BLaER1 treated with 17β-estradiol and CSF1 and Interleukin-3, amounts not matched to agents 10 nM and 100 nM (cell line): ENCODE measurements around the gene RBMS1.

Experiments used
- H3K27ac ChIP-seq, 11 experiments: shearing (Covaris generic); formaldehyde crosslinking; 2 replicates each; pipeline ENCODE4 v1.8.1; 2022
- H3K27me3 ChIP-seq, 11 experiments: shearing (Covaris generic); formaldehyde crosslinking; 2 replicates each; pipeline ENCODE4 v1.8.1; 2022
- H3K36me3 ChIP-seq, 11 experiments: shearing (Covaris generic); formaldehyde crosslinking; 2 replicates each; pipeline ENCODE4 v1.8.1; 2022
- H3K4me1 ChIP-seq, 10 experiments: shearing (Covaris generic); formaldehyde crosslinking; 2 replicates each; pipeline ENCODE4 v1.8.1; 2022
- H3K4me2 ChIP-seq, 11 experiments: shearing (Covaris generic); formaldehyde crosslinking; 2 replicates each; pipeline ENCODE4 v1.8.1; 2022
- H3K4me3 ChIP-seq, 10 experiments: shearing (Covaris generic); formaldehyde crosslinking; 2 replicates each; pipeline ENCODE4 v1.8.1; 2022
- H3K9ac ChIP-seq, 11 experiments: shearing (Covaris generic); formaldehyde crosslinking; 2 replicates each; pipeline ENCODE4 v1.8.1; 2022
- H3K9me3 ChIP-seq, 11 experiments: shearing (Covaris generic); formaldehyde crosslinking; replicated peaks in 1 of 11; 2 replicates each; pipeline ENCODE4 v1.8.1; 2022
- H4K20me1 ChIP-seq, 11 experiments: shearing (Covaris generic); formaldehyde crosslinking; 2 replicates each; pipeline ENCODE4 v1.8.1; 2022
- Cebpa-rat ChIP-seq, 11 experiments: shearing (Covaris generic); IDR thresholded peaks; 2 replicates each; pipeline ENCODE4 v1.8.1; 2022

RBMS1 gene

DNA sequence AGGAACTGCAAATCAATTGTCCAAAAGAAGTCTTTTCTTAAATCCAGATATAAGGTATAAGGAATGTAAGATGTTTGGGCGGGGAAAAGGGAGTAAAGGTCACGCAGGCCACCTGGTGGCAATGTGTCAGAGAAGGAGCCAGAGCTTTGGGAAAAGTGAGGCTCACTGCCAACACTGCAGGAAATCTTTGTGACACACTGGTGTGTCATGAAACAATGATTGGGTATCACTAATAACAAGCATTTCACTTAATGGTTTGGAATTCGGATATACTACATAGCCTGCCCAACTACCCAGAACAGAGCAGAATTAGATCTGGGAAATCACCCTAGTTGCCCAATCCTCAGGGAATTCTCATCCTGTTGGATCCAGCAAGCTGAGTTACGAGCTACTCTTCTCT is 61.0 kb downstream of the RBMS1 start:
- no peaks in the 10 kb centered on the region for H3K36me3 ChIP-seq
- TF ChIP-seq Cebpa-rat (IDR thresholded peaks at IDR 0.05) = no peak
- no peak overlapping the region for H3K4me3 ChIP-seq
- H3K27ac ChIP-seq = no peak overlapping the region
- H4K20me1 ChIP-seq = no peaks in the 10 kb centered on the region
- H3K27me3 ChIP-seq = no peaks in the 10 kb centered on the region
- H3K4me1 ChIP-seq = peaks cover 13 to 43% (median 16%) of the 10 kb centered on the region in 10 experiments
- H3K9ac ChIP-seq = no peak overlapping the region
- H3K4me2 ChIP-seq = no peak overlapping the region
- H3K9me3 ChIP-seq = peaks cover 7 to 14% (median 8%) of the 10 kb centered on the region in 11 experiments; a peak in 19 of 22 replicates

DNA sequence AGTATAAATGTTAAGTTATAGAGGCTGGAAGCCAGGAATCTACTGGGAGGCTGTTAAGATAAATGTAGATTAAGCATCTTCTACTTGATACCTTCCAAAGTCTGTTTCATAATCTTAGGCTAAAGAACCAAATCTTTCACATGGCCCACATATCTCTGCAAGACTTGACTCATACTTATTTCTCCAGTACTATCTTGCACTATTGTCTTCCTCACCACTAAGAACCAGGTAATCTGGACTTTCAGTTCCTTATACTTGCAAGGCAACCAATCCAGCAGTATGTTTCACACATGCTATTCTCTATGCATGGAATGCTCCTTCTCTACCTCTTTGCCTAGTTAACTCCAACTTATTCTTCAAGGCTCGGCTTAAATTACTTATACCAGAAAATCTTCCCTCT is 62.2 kb downstream of the RBMS1 start:
- no peaks in the 10 kb centered on the region for H4K20me1 ChIP-seq
- H3K4me2 ChIP-seq = peak overlapping the region in 3 of 11 experiments; percentile 27 to 41 (median 33); a peak in 3 of 22 replicates
- H3K4me1 ChIP-seq = peaks cover 20 to 53% (median 28%) of the 10 kb centered on the region in 10 experiments
- no peaks in the 10 kb centered on the region for H3K36me3 ChIP-seq
- H3K27me3 ChIP-seq = no peaks in the 10 kb centered on the region
- H3K9me3 ChIP-seq = peaks cover 7 to 14% (median 8%) of the 10 kb centered on the region in 11 experiments; a peak in 19 of 22 replicates
- H3K9ac ChIP-seq = no peak overlapping the region
- H3K4me3 ChIP-seq = no peak overlapping the region
- TF ChIP-seq Cebpa-rat (IDR thresholded peaks at IDR 0.05) = 0 out of 22 replicates have a peak, but pooled peaks of 1 of the 11 experiments have one; percentile 16
- H3K27ac ChIP-seq = peak overlapping the region in 2 of 11 experiments; percentile 35 to 41; a peak in 3 of 22 replicates

DNA sequence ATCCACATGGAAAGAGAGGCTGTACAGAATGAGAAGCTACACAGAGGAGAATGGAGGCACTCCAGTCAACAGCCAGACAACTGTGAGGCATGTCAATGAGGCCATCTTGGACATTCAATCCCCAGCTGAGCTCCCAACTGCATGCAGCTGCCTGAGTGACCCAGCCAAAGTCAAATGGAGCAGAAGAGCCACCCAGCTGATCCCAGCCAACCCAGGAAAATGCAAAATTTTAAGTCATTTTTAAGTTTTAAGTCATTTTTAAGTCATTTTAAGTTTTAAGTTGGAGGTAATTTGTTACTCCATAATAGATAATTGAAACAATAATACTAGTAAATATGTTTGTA is 63.6 kb downstream of the RBMS1 start:
- Histone ChIP-seq H3K4me1 (peaks cover 24 to 63% (median 35%) of the 10 kb centered on the region in 10 experiments), H3K27me3 (no peaks in the 10 kb centered on the region), H3K27ac (peak overlapping the region in 5 of 11 experiments; percentile 0 to 82 (median 7); a peak in 4 of 22 replicates), H3K4me3 (no peak overlapping the region), H3K36me3 (no peaks in the 10 kb centered on the region), H3K9ac (no peak overlapping the region), H4K20me1 (no peaks in the 10 kb centered on the region), H3K9me3 (peaks cover 7 to 14% (median 8%) of the 10 kb centered on the region in 11 experiments; a peak in 19 of 22 replicates), H3K4me2 (no peak overlapping the region)
- TF ChIP-seq Cebpa-rat (IDR thresholded peaks at IDR 0.05) = no peak

DNA sequence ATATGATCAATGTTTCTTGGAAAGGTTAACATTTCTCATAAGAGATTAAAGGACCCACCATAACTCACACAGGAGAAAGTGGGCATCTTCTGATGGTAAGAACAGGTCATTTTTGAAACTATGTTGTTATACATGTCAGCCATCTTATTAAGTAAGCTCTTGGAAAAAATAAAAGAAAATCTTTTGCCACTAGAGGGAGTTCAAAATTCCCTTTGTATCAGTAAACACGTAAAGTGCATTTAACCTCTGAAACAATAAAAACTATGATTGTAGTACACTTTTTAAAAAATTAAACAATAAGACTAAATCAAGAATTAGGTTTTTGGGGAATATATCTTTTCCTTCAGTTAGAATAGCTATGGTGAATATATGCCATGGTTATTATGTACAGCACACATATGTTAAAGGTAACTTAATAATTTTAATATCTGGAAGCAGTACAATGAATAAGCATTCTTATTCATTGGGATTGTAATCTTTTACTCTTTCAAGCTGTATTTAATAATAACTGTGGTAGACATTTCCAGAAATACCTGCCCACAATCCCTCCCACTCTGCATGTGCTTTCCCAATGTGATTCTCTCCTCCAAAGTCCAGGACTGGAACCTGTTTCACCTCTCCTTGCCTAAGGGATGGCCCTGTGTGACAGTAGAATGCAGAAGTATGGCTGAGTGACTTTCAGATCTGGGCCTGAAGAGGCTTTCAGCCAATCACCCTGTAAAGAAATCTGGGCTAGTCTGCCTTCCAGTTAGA is 64.2 kb downstream of the RBMS1 start:
- H3K4me2 ChIP-seq = peak overlapping the region; percentile 57 to 92 (median 71); a peak in 16 of 22 replicates
- H3K27me3 ChIP-seq = no peaks in the 10 kb centered on the region
- no peak for TF ChIP-seq Cebpa-rat (IDR thresholded peaks at IDR 0.05)
- peak overlapping the region in 10 of 11 experiments; percentile 62 to 82 (median 79); a peak in 19 of 22 replicates for H3K27ac ChIP-seq
- peak overlapping the region in 1 of 11 experiments; percentile 33; a peak in 1 of 22 replicates for H3K9ac ChIP-seq
- no peak overlapping the region for H3K4me3 ChIP-seq
- H3K4me1 ChIP-seq = peaks cover 24 to 63% (median 35%) of the 10 kb centered on the region in 10 experiments
- no peaks in the 10 kb centered on the region for H4K20me1 ChIP-seq
- H3K36me3 ChIP-seq = no peaks in the 10 kb centered on the region
- peaks cover 7 to 14% (median 8%) of the 10 kb centered on the region in 11 experiments; a peak in 19 of 22 replicates for H3K9me3 ChIP-seq

DNA sequence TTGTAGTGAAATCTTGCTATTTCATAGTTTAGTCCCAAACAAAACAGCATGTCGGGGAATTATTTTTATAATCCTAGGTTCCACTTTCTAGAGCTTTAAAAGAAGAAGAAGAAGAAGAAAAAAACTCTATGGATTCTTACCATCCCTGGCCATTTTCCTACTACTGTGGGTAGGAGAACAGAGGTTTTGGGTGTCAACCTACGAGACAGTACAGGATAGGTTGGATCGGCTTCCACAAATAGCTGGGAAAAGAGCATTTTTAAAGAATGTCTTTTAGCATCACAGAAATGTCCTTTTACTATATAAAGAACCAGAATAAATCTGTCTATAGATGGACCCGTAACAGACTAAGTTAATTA is 65.2 kb downstream of the RBMS1 start:
- no peaks in the 10 kb centered on the region for H3K36me3 ChIP-seq
- peak overlapping the region; percentile 57 to 92 (median 71) for H3K4me2 ChIP-seq
- H3K27me3 ChIP-seq = no peaks in the 10 kb centered on the region
- TF ChIP-seq Cebpa-rat (IDR thresholded peaks at IDR 0.05) = no peak
- H3K4me3 ChIP-seq = peak overlapping the region in 8 of 10 experiments; percentile 13 to 54 (median 34); a peak in 9 of 20 replicates
- H3K4me1 ChIP-seq = peaks cover 24 to 57% (median 35%) of the 10 kb centered on the region in 10 experiments
- H4K20me1 ChIP-seq = no peaks in the 10 kb centered on the region
- H3K9me3 ChIP-seq = peaks cover 7 to 14% (median 8%) of the 10 kb centered on the region in 11 experiments; a peak in 19 of 22 replicates
- peak overlapping the region; percentile 37 to 66 (median 62); a peak in 16 of 22 replicates for H3K9ac ChIP-seq
- H3K27ac ChIP-seq = peak overlapping the region; percentile 47 to 82 (median 79); a peak in 21 of 22 replicates

DNA sequence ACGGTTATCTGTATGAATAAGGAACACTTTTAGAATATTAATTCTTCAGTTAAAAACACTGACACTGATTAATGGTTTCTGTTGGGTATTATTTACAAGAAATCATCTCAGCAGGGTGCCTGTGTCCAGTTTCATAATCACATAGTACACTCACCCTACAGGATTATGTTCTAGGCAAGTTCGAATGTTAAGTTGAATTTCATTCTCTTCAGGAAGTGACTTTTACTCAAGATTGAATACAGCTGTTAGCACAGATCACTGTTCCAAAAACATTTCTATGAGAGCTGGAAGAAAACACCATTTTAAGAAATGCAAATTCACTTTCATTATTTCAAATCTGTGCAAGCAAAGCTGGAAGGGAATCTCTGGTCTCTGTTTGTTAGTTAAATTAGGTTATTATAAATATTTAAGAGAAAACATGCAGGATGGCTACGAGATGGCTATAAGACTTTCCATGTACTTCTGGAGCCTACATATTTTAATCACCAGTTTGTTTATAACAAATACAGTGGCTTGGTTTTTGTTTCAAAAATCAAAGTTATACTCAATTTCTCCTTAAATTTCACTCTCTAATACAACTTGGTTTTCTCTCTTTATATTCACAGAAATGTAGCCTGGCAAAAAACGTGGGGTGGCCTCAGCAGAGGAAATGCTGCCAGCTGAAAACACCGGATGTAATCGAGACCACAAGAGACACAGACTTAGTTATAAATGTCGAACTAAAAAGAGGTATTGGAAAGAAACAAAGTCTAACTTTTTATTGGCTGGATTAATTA is 65.8 kb downstream of the RBMS1 start:
- peak overlapping the region; percentile 37 to 66 (median 62); a peak in 19 of 22 replicates for H3K9ac ChIP-seq
- no peaks in the 10 kb centered on the region for H4K20me1 ChIP-seq
- peak overlapping the region; percentile 57 to 92 (median 71) for H3K4me2 ChIP-seq
- H3K36me3 ChIP-seq = no peaks in the 10 kb centered on the region
- H3K9me3 ChIP-seq = peaks cover 7 to 14% (median 8%) of the 10 kb centered on the region in 11 experiments; a peak in 19 of 22 replicates
- H3K27me3 ChIP-seq = no peaks in the 10 kb centered on the region
- no peak for TF ChIP-seq Cebpa-rat (IDR thresholded peaks at IDR 0.05)
- peak overlapping the region; percentile 47 to 82 (median 79); a peak in 21 of 22 replicates for H3K27ac ChIP-seq
- peaks cover 24 to 56% (median 35%) of the 10 kb centered on the region in 10 experiments for H3K4me1 ChIP-seq
- H3K4me3 ChIP-seq = peak overlapping the region; percentile 13 to 54 (median 34); a peak in 12 of 20 replicates

DNA sequence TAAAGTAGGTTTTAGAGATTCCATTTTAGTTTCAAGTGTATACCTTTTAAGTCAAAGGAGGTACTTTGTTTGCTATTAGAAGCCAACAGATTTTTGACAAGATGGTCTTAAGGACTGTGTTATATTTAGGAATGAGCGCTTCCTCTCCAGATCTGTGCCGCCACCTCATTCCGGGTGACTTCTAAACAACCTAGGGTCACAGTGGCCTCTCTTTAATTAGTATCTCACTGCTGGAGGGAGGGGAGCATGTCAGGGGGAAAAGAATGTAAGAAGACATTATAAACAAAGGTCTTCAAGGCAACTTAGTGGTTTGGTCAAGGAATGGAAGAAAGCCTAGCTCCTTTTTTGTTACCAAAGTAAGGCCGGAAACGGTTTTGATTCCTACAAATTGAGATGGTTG is 67.0 kb downstream of the RBMS1 start:
- Histone ChIP-seq H4K20me1 (no peaks in the 10 kb centered on the region), H3K4me2 (peak overlapping the region in 8 of 11 experiments; percentile 4 to 45 (median 27); a peak in 14 of 22 replicates), H3K36me3 (no peaks in the 10 kb centered on the region), H3K27ac (peak overlapping the region in 8 of 11 experiments; percentile 33 to 80 (median 42); a peak in 9 of 22 replicates), H3K27me3 (no peaks in the 10 kb centered on the region), H3K9ac (no peak overlapping the region), H3K9me3 (peaks cover 7 to 14% (median 8%) of the 10 kb centered on the region in 11 experiments; a peak in 19 of 22 replicates), H3K4me3 (no peak overlapping the region), H3K4me1 (peaks cover 28 to 58% (median 38%) of the 10 kb centered on the region in 10 experiments)
- TF ChIP-seq Cebpa-rat (IDR thresholded peaks at IDR 0.05) = no peak

DNA sequence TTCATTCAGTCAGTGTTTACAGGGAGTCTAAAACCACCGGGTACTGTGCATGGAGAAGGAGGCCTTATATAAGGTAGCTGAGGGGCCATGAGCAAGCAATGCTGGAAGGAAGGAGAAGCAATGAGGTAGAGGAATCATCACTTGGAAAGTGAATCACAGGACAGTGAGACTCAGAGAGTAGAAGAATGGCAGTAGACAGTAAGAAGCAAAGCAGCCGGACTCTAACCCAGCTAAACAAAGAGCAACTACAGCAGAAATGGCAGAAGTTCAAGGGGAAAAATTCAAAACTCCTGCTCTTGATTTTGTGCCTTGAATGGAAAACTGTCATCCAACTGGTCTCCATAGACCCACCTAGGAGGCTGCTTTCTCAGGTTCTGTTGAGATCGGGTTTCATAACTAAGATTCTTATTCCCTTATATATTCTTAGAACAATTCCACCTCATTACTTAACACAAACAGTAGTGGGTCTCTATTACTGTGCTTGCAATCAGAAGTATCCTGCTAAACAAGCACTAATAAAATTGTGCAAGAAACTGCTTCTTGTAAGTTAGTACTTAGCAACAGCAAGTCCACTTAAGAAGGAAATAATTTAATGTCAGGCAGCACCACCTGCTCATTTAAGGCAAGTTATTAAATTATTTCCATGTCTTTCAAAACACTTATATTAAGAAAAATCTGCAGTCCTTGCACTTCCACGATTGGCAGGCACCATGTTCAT is 68.0 kb downstream of the RBMS1 start:
- TF ChIP-seq Cebpa-rat (IDR thresholded peaks at IDR 0.05) = no peak
- peaks cover 7 to 13% (median 8%) of the 10 kb centered on the region in 11 experiments; a peak in 19 of 22 replicates for H3K9me3 ChIP-seq
- H3K27ac ChIP-seq = no peak overlapping the region
- H3K4me3 ChIP-seq = no peak overlapping the region
- no peaks in the 10 kb centered on the region for H3K27me3 ChIP-seq
- no peaks in the 10 kb centered on the region for H3K36me3 ChIP-seq
- no peaks in the 10 kb centered on the region for H4K20me1 ChIP-seq
- peaks cover 21 to 48% (median 35%) of the 10 kb centered on the region in 10 experiments for H3K4me1 ChIP-seq
- H3K4me2 ChIP-seq = peak overlapping the region in 4 of 11 experiments; percentile 1 to 22 (median 12); a peak in 1 of 22 replicates
- H3K9ac ChIP-seq = no peak overlapping the region
